Stimulated activated CD8-positive, alpha-beta memory T cell treated with anti-CD3 and anti-CD28 coated beads, Interleukin-12 subunit alpha, Interleukin-12 subunit beta, amount 100 ng/mL, for 24 hours (primary cell): ENCODE measurements around the gene CIROP.
"Not testable (repeated sequence)": the region's sequence is repeated elsewhere in the genome, so short reads cannot be mapped to it uniquely, and the experiment has no call there.

ENCODE experiments used
- DNase-seq: peaks from one replicate; pipeline ENCODE4 v3.0.0-alpha.2; 2020; ENCODE audit errors: extremely low read depth

The CIROP gene

GRCh38 chr14:23114120-23114458 is 9.3 kb upstream of the CIROP start:
- DNase-seq: no peak

GRCh38 chr14:23113431-23114119 is 8.8 kb upstream of the CIROP start:
- DNase-seq: no peak

GRCh38 chr14:23112359-23113178 is 7.8 kb upstream of the CIROP start:
- DNase-seq: no peak

GRCh38 chr14:23110579-23111365 is 6.0 kb upstream of the CIROP start:
- DNase-seq: no peak

- no peak for DNase-seq
These were observed 5.0 kb upstream of the CIROP start for GRCh38 chr14:23109769-23110168.

- not testable (repeated sequence) for DNase-seq
These were observed 3.4 kb upstream of the CIROP start for GRCh38 chr14:23108169-23108568.

GRCh38 chr14:23107620-23108019 is 2.8 kb upstream of the CIROP start:
- DNase-seq: not testable (repeated sequence)

- no peak for DNase-seq
These were observed 1.9 kb upstream of the CIROP start for GRCh38 chr14:23106747-23107045.

- DNase-seq: no peak
These were observed 597 bp upstream of the CIROP start for GRCh38 chr14:23105348-23105824.

- DNase-seq: no peak
These were observed 659 bp downstream of the CIROP start for GRCh38 chr14:23104070-23104590.

- DNase-seq: no peak
These were observed 1.2 kb downstream of the CIROP start for GRCh38 chr14:23103581-23103980.

GRCh38 chr14:23102801-23103200 is 2.0 kb downstream of the CIROP start:
- no peak for DNase-seq

- DNase-seq: no peak
These were observed 2.7 kb downstream of the CIROP start for GRCh38 chr14:23101986-23102625.

- DNase-seq: no peak
These were observed 3.4 kb downstream of the CIROP start for GRCh38 chr14:23101213-23101970.

- DNase-seq: no peak
These were observed 5.5 kb downstream of the CIROP start for GRCh38 chr14:23099212-23099861.

- no peak for DNase-seq
These were observed 7.0 kb downstream of the CIROP start for GRCh38 chr14:23097786-23098185.

- DNase-seq: peak; percentile 95
These were observed 9.3 kb downstream of the CIROP start, which contains the start of gene C14orf119 for GRCh38 chr14:23095196-23096108. Gene C14orf119 (plus strand): TSS chr14:23095505. CDS start chr14:23097659, 2,154 bp downstream.

- DNase-seq: peak; percentile 45
These were observed 10.1 kb downstream of the CIROP start, which contains the start of gene ACIN1 for GRCh38 chr14:23094666-23095195. Gene ACIN1 (minus strand): TSS chr14:23095136. CDS start chr14:23095112, 24 bp downstream.
